Cardiac fibroblast (primary cell): Measurements from ENCODE around the gene ELMO1.

Experiments
- DNase-seq, 2 donors: peaks; one replicate each; pipeline versions ENCODE4 v3.0.0 to v3.0.0-alpha.2; 2010; ENCODE audit warnings: low read depth in 2 of 2
- H3K4me3 ChIP-seq, 2 donors: replicated peaks in 1 of 2; 1 replicate in 1 of 2; 2 replicates in 1 of 2; pipeline ENCODE4 v1.5.1; 2011; ENCODE audit warnings: low read depth in 2 of 2, low read length in 2 of 2, mild to moderate bottlenecking in 2 of 2, moderate library complexity in 1 of 2
- CTCF ChIP-seq: IDR thresholded peaks from one replicate; pipeline ENCODE4 v1.5.1; 2011; ENCODE audit warnings: low read depth, mild to moderate bottlenecking, low read length, inconsistent platforms

Gene ELMO1

DNA sequence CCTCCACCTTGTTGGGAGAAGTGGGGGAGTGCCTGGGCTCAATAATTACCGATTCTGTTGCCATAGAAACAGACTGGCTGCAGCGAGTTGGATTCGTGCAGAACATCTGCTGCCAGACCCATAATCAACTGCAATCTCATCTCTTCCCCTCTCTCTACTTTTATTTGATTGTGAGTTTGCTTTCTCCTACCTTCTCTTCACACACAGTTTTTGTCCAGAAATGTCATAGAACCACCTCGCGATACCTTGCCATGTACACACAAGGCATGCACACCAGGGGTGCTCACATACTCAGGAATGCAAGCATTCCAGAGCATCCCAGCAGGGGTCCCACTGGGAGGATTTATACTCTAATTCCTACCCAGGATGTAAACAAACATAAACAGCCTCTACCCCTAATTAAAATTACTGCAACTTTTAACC, 462.1 kb downstream of the ELMO1 start:
- TF ChIP-seq CTCF: no peak
- DNase-seq: no peak
- no peak overlapping the region for H3K4me3 ChIP-seq

DNA sequence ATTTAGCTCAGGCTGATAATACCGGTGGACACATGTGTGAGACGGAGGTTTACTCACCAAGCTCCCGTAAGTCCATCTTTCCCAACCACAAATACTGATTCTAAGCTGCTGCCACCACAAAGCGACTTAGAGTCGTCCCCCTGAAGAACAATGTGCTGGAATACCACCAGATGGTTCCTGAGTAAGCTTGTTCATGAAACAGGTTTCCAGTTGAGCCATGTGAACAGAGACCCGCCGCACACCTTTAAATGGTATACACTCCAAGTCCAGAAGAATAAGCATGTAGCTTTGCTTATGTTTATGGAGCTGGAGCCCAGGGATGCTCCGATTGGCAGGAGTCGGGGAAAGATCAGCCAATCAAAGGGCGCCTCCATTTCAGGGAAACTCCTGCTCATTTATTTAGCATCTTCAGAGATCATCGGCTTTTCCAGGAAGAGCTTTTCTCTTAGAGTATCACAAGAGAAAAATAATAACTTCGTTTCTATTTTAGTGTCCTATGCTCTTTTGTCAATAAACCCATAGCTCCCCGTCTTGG, 462.7 kb downstream of the ELMO1 start:
- no peak for TF ChIP-seq CTCF
- no peak overlapping the region for H3K4me3 ChIP-seq
- no peak for DNase-seq

GRCh38 chr7:36985316-36985715, 463.3 kb downstream of the ELMO1 start:
- TF ChIP-seq CTCF: no peak
- no peak overlapping the region for H3K4me3 ChIP-seq
- DNase-seq: no peak

- H3K4me3 ChIP-seq: no peak overlapping the region
- no peak for DNase-seq
Observed at GRCh38 chr7:36984710-36985312, 463.9 kb downstream of the ELMO1 start.

GRCh38 chr7:36984041-36984521, 464.6 kb downstream of the ELMO1 start:
- H3K4me3 ChIP-seq: no peak overlapping the region
- no peak for DNase-seq
- no peak for TF ChIP-seq CTCF

More at GRCh38 chr7:36984710-36985312, 463.9 kb downstream of the ELMO1 start:
- TF ChIP-seq CTCF: no peak

DNA sequence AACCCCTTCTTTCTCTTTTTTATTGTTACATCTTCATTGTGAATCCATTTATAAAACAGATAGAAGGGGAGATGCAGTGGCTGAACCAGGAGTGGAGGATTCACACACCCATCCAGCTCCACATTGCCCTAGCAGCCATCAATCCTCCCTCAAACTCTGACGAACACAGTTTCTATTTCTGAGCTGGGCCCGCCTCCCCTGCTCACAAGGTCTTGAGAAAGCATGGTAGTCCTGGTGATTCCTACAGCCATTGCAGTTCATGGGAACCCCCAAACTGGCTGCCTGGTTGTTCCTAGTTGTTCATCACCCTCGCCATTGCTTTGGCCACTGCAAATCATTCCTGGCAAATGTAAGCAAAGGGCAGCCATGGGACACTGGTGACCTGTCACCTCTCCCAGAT, 465.9 kb downstream of the ELMO1 start:
- no peak overlapping the region for H3K4me3 ChIP-seq
- DNase-seq: no peak
- TF ChIP-seq CTCF: no peak
